H1 (cell line): ENCODE measurements around the gene NELL1.

ENCODE experiments used
- BCL11A ChIP-seq, 2 experiments: IDR thresholded peaks; one replicate each; pipeline ENCODE4 v1.6.1; 2011; ENCODE audit warnings: low read depth in 2 of 2, low read length in 2 of 2, mild to moderate bottlenecking in 2 of 2
- EZH2 ChIP-seq: fragments of 200-600 bp; sonication (generic); IDR thresholded peaks from 2 replicates; pipeline ENCODE4 v1.7.1; 2012; ENCODE audit warnings: low read depth, mild to moderate bottlenecking, moderate library complexity, low read length, inconsistent platforms; ENCODE audit not compliant: severe bottlenecking
- KDM5A ChIP-seq: fragments of 200-600 bp; IDR thresholded peaks from 2 replicates; pipeline ENCODE4 v1.7.1; 2012; ENCODE audit warnings: mild to moderate bottlenecking, low read length, inconsistent platforms, mixed read lengths
- POLR2A ChIP-seq, 2 experiments: IDR thresholded peaks; 1 replicate in 1 of 2; 2 replicates in 1 of 2; pipeline ENCODE4 v1.6.1; 2011; ENCODE audit warnings: low read depth in 2 of 2, low read length in 2 of 2, mild to moderate bottlenecking in 2 of 2; ENCODE audit errors: control extremely low read depth in 1 of 2
- SIN3A ChIP-seq, 2 experiments: IDR thresholded peaks in 1 of 2; conservative IDR thresholded peaks in 1 of 2; 2 replicates each; pipeline ENCODE4 v1.6.1; 2011 to 2012; ENCODE audit warnings: low read length in 2 of 2, improper control_type of control experiment in 1 of 2, low read depth in 1 of 2, mild to moderate bottlenecking in 1 of 2
- TEAD4 ChIP-seq: IDR thresholded peaks from 2 replicates; pipeline ENCODE4 v1.6.1; 2012; ENCODE audit warnings: low read depth, low read length, inconsistent platforms, mixed read lengths
- TF ChIP-seq, protein P1 (sequence below), 3 experiments: IDR thresholded peaks; 1 replicate in 2 of 3; 2 replicates in 1 of 3; pipeline versions ENCODE4 v1.5.1 to v1.6.1; 2011; ENCODE audit warnings: low read length in 3 of 3, mild to moderate bottlenecking in 3 of 3, inconsistent platforms in 2 of 3, low read depth in 1 of 3, moderate library complexity in 1 of 3; ENCODE audit not compliant: insufficient read depth in 1 of 3; ENCODE audit errors: control extremely low read depth in 1 of 3
- TF ChIP-seq, protein P2 (sequence below): IDR thresholded peaks from 2 replicates; pipeline ENCODE4 v1.6.1; 2012; ENCODE audit warnings: inconsistent platforms

DNA sequence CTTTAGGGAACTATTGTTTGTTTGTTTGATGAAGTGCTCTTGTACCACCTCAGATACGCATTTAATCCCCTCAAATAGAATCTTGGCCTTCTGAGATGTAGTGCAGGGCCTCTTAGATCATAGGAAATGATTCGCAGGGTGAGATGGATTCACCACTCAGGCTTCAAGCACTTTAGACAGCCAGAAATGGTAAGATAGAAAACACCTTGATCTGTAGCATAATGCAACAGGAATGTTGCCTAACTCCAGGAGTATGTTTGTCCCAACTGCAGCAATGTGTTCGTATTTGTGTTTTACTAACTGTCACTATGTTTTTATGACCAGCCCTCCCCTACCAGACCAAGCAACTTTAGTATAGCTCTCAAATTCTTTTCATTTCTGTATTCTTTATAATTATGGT lies 761.2 kb downstream of the NELL1 start:
- TF ChIP-seq EZH2 (no peak), TEAD4 (no peak), BCL11A (IDR thresholded peaks at IDR 0.05; ENCODE audit: low read depth in 2 of 2, low read length in 2 of 2) (no peak), SIN3A (conservative IDR thresholded peaks at IDR 0.05 in 1 of 2, IDR thresholded peaks at IDR 0.05 in 1 of 2; ENCODE audit: low read depth in 1 of 2, low read length in 2 of 2) (no peak), KDM5A (no peak), POLR2A (IDR thresholded peaks at IDR 0.05; ENCODE audit: control extremely low read depth in 1 of 2, low read depth in 2 of 2, low read length in 2 of 2) (no peak)
- TF ChIP-seq, protein P1, sequence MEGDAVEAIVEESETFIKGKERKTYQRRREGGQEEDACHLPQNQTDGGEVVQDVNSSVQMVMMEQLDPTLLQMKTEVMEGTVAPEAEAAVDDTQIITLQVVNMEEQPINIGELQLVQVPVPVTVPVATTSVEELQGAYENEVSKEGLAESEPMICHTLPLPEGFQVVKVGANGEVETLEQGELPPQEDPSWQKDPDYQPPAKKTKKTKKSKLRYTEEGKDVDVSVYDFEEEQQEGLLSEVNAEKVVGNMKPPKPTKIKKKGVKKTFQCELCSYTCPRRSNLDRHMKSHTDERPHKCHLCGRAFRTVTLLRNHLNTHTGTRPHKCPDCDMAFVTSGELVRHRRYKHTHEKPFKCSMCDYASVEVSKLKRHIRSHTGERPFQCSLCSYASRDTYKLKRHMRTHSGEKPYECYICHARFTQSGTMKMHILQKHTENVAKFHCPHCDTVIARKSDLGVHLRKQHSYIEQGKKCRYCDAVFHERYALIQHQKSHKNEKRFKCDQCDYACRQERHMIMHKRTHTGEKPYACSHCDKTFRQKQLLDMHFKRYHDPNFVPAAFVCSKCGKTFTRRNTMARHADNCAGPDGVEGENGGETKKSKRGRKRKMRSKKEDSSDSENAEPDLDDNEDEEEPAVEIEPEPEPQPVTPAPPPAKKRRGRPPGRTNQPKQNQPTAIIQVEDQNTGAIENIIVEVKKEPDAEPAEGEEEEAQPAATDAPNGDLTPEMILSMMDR (IDR thresholded peaks at IDR 0.05; ENCODE audit: control extremely low read depth in 1 of 3, insufficient read depth in 1 of 3, low read depth in 1 of 3, low read length in 3 of 3) = no peak
- TF ChIP-seq, protein P2, sequence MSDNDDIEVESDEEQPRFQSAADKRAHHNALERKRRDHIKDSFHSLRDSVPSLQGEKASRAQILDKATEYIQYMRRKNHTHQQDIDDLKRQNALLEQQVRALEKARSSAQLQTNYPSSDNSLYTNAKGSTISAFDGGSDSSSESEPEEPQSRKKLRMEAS = no peak
